Measurements from ENCODE around the gene TMEM229B.

TMEM229B gene

DNA sequence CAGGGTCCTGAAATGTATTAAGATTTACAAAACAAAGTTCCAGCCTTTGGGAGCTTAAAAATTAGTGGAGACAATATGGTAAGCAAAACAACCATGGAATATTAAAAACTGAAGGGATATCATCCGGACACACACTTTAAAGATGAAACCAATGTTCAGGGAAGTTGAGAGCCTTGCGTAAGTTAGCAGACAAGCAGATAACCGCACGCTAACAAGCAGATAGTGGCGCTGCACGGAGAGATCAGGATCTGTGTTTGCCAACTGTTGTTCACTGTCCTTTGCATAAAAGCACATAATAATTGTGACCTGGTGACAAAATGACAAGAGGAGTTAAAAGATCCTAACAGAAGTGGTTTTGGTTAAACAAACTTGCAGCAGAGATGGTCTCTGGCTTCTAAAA, 14.3 kb upstream of the TMEM229B start:
- no peak overlapping the region for H3K4me3 ChIP-seq (ENCODE audit: low read length in 2 of 2)
- H3K4me1 ChIP-seq (ENCODE audit: control insufficient read depth in 2 of 2, insufficient read depth in 2 of 2, low read length in 2 of 2): no peaks in the 10 kb centered on the region
- H3K27me3 ChIP-seq (ENCODE audit: control insufficient read depth in 2 of 2, insufficient read depth in 2 of 2, low read length in 2 of 2): no peaks in the 10 kb centered on the region
- H3K9me3 ChIP-seq (ENCODE audit: control insufficient read depth in 2 of 2, low read length in 2 of 2): no peaks in the 10 kb centered on the region
- no peaks in the 10 kb centered on the region for H3K36me3 ChIP-seq (ENCODE audit: control insufficient read depth in 2 of 2, insufficient read depth in 2 of 2, low read length in 2 of 2)
- no peak overlapping the region for H3K27ac ChIP-seq (ENCODE audit: low read depth in 2 of 2, low read length in 2 of 2)
- no peak overlapping the region for H3K9ac ChIP-seq (ENCODE audit: low read depth in 1 of 2, low read length in 2 of 2)

DNA sequence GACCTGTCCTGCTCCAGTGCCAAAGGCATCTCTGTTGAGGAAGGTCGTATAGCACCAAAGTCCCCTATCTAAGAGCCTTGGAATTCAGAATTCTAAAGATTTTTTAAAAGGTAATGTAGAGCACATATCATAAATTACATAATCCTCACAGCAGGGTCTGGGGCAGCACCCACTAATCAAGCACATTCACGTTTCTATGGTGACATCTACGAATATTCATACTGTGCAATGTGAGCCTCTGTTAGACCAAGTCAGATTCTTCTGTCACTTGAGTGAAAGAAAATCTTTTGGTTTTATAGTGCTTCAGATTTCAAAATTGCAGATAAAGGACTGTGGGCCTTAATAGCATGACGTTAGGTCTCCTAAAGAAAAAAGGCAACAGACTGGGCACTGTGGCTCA, 13.1 kb upstream of the TMEM229B start:
- no peak overlapping the region for H3K27ac ChIP-seq (ENCODE audit: low read depth in 2 of 2, low read length in 2 of 2)
- H3K36me3 ChIP-seq (ENCODE audit: control insufficient read depth in 2 of 2, insufficient read depth in 2 of 2, low read length in 2 of 2): no peaks in the 10 kb centered on the region
- no peak overlapping the region for H3K9ac ChIP-seq (ENCODE audit: low read depth in 1 of 2, low read length in 2 of 2)

DNA sequence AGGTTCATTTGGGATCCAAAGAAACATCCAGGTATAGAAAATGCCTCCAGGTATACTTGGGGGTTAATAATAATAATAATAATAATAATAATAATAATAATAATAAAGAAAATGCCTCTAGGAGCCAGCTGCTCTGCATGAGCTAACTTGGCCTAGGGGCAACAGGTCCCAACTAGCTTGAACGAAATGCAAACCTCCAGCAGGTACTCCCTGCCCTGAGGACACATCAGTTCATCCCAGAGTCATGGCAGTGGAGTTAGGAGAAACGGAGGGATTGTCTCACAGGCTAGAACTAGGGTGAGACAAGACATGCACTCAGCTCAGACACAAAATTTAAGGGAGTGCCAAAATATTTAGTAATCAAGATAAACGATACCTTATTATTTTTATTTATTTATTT, 12.5 kb upstream of the TMEM229B start:
- H3K9ac ChIP-seq (ENCODE audit: low read depth in 1 of 2, low read length in 2 of 2): no peak overlapping the region
- H3K36me3 ChIP-seq (ENCODE audit: control insufficient read depth in 2 of 2, insufficient read depth in 2 of 2, low read length in 2 of 2): no peaks in the 10 kb centered on the region
- no peaks in the 10 kb centered on the region for H3K9me3 ChIP-seq (ENCODE audit: control insufficient read depth in 2 of 2, low read length in 2 of 2)
- no peak overlapping the region for H3K27ac ChIP-seq (ENCODE audit: low read depth in 2 of 2, low read length in 2 of 2)
- H3K4me3 ChIP-seq (ENCODE audit: low read length in 2 of 2): no peak overlapping the region
- no peaks in the 10 kb centered on the region for H3K27me3 ChIP-seq (ENCODE audit: control insufficient read depth in 2 of 2, insufficient read depth in 2 of 2, low read length in 2 of 2)
- no peaks in the 10 kb centered on the region for H3K4me1 ChIP-seq (ENCODE audit: control insufficient read depth in 2 of 2, insufficient read depth in 2 of 2, low read length in 2 of 2)

More for the DNA sequence above, 13.1 kb upstream of the TMEM229B start:
- H3K27me3 ChIP-seq (ENCODE audit: control insufficient read depth in 2 of 2, insufficient read depth in 2 of 2, low read length in 2 of 2): no peaks in the 10 kb centered on the region
- H3K4me1 ChIP-seq (ENCODE audit: control insufficient read depth in 2 of 2, insufficient read depth in 2 of 2, low read length in 2 of 2): no peaks in the 10 kb centered on the region
- no peaks in the 10 kb centered on the region for H3K9me3 ChIP-seq (ENCODE audit: control insufficient read depth in 2 of 2, low read length in 2 of 2)
- no peak overlapping the region for H3K4me3 ChIP-seq (ENCODE audit: low read length in 2 of 2)

DNA sequence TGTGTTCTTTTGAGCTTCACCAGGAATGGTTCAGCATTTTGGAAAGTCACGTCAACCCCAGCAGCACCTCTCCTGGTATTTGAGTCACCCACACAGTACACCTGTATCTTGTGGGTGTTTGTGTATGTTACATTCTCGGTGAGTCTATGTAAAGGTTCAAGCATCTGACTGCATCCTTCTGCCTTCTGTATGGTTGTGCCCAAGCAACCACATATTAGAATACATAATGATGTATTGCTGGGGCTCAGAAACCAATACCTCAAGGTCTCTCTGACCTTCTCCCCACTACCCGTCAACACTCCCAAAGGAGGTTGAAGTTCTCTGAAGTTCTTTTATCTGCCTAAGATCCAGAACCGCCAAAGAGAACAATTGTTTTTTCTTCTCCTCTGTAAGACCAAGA, 9.2 kb upstream of the TMEM229B start:
- H3K9me3 ChIP-seq (ENCODE audit: control insufficient read depth in 2 of 2, low read length in 2 of 2): peaks cover 5% of the 10 kb centered on the region in 2 donors
- no peak overlapping the region for H3K9ac ChIP-seq (ENCODE audit: low read depth in 1 of 2, low read length in 2 of 2)
- H3K36me3 ChIP-seq (ENCODE audit: control insufficient read depth in 2 of 2, insufficient read depth in 2 of 2, low read length in 2 of 2): no peaks in the 10 kb centered on the region
- H3K4me3 ChIP-seq (ENCODE audit: low read length in 2 of 2): no peak overlapping the region
- no peak overlapping the region for H3K27ac ChIP-seq (ENCODE audit: low read depth in 2 of 2, low read length in 2 of 2)
- no peaks in the 10 kb centered on the region for H3K4me1 ChIP-seq (ENCODE audit: control insufficient read depth in 2 of 2, insufficient read depth in 2 of 2, low read length in 2 of 2)
- H3K27me3 ChIP-seq (ENCODE audit: control insufficient read depth in 2 of 2, insufficient read depth in 2 of 2, low read length in 2 of 2): no peaks in the 10 kb centered on the region

- no peak overlapping the region for H3K9ac ChIP-seq (ENCODE audit: low read depth in 1 of 2, low read length in 2 of 2)
- H3K4me3 ChIP-seq (ENCODE audit: low read length in 2 of 2): no peak overlapping the region
These were observed 8.7 kb upstream of the TMEM229B start for GRCh38 chr14:67497216-67497615.

DNA sequence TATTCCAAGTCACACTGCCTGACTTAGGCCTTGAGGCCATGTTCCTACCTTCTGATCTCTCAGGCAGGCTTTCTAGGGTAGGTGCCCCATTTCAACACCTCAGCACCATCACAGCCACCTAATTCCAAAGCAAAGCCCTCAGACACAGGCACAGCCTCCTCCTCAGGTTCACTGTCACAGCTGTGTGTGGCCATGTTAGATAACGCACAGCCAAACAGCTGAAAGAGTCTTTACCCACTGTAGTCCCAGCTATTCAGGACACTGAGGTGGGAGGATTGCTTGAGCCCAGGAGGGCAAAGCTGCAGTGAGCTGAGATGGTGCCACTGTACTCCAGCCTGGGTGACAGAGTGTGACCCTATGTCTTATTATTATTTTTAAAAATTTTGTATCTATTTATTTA, 7.3 kb upstream of the TMEM229B start:
- peaks cover 5% of the 10 kb centered on the region in 2 donors for H3K9me3 ChIP-seq (ENCODE audit: control insufficient read depth in 2 of 2, low read length in 2 of 2)
- no peaks in the 10 kb centered on the region for H3K27me3 ChIP-seq (ENCODE audit: control insufficient read depth in 2 of 2, insufficient read depth in 2 of 2, low read length in 2 of 2)
- H3K4me1 ChIP-seq (ENCODE audit: control insufficient read depth in 2 of 2, insufficient read depth in 2 of 2, low read length in 2 of 2): no peaks in the 10 kb centered on the region
- no peak overlapping the region for H3K27ac ChIP-seq (ENCODE audit: low read depth in 2 of 2, low read length in 2 of 2)
- H3K36me3 ChIP-seq (ENCODE audit: control insufficient read depth in 2 of 2, insufficient read depth in 2 of 2, low read length in 2 of 2): no peaks in the 10 kb centered on the region
- no peak overlapping the region for H3K4me3 ChIP-seq (ENCODE audit: low read length in 2 of 2)
- no peak overlapping the region for H3K9ac ChIP-seq (ENCODE audit: low read depth in 1 of 2, low read length in 2 of 2)

More at GRCh38 chr14:67497216-67497615, 8.7 kb upstream of the TMEM229B start:
- no peaks in the 10 kb centered on the region for H3K36me3 ChIP-seq (ENCODE audit: control insufficient read depth in 2 of 2, insufficient read depth in 2 of 2, low read length in 2 of 2)
- no peaks in the 10 kb centered on the region for H3K27me3 ChIP-seq (ENCODE audit: control insufficient read depth in 2 of 2, insufficient read depth in 2 of 2, low read length in 2 of 2)
- H3K27ac ChIP-seq (ENCODE audit: low read depth in 2 of 2, low read length in 2 of 2): no peak overlapping the region
- H3K4me1 ChIP-seq (ENCODE audit: control insufficient read depth in 2 of 2, insufficient read depth in 2 of 2, low read length in 2 of 2): no peaks in the 10 kb centered on the region
- H3K9me3 ChIP-seq (ENCODE audit: control insufficient read depth in 2 of 2, low read length in 2 of 2): peaks cover 5% of the 10 kb centered on the region in 2 donors

DNA sequence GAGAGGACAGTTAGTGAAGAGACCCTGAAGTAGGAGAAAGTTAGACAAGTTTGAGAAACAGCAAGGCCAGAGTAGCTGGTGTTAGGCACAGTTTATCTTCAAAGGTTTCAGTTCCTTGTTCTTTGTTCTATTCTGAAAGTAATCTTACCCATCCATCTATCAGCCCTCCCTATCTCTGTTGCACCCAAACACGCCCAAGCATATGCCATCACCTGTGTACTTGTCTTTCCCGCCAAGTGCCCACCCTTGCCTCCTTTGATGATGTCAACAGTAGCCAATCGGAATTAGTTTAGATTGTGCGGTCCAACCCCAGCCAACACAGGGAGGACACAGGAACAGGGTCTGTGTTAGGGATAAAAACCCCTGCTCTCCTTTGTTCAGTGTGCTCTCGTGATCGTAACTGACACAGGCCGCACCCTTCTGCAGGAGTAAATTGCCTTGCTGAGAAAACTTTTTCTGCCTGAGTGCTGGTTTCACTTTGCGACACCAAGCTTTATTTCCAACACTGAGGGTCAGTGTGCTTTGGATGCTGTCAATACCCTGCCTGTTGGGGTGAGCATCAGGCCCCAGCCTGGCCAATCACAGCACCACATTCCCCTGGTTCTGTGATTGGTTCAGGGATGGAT, 4.7 kb upstream of the TMEM229B start:
- no peaks in the 10 kb centered on the region for H3K27me3 ChIP-seq (ENCODE audit: control insufficient read depth in 2 of 2, insufficient read depth in 2 of 2, low read length in 2 of 2)
- no peak overlapping the region for H3K4me3 ChIP-seq (ENCODE audit: low read length in 2 of 2)
- H3K27ac ChIP-seq (ENCODE audit: low read depth in 2 of 2, low read length in 2 of 2): no peak overlapping the region
- no peak overlapping the region for H3K9ac ChIP-seq (ENCODE audit: low read depth in 1 of 2, low read length in 2 of 2)
- peaks cover 5% of the 10 kb centered on the region in 2 donors for H3K9me3 ChIP-seq (ENCODE audit: control insufficient read depth in 2 of 2, low read length in 2 of 2)
- H3K4me1 ChIP-seq (ENCODE audit: control insufficient read depth in 2 of 2, insufficient read depth in 2 of 2, low read length in 2 of 2): peaks cover 9 to 10% of the 10 kb centered on the region in 2 donors
- H3K36me3 ChIP-seq (ENCODE audit: control insufficient read depth in 2 of 2, insufficient read depth in 2 of 2, low read length in 2 of 2): no peaks in the 10 kb centered on the region

- Histone ChIP-seq H3K9me3 (ENCODE audit: control insufficient read depth in 2 of 2, low read length in 2 of 2) (peaks cover 5% of the 10 kb centered on the region in 2 donors), H3K9ac (ENCODE audit: low read depth in 1 of 2, low read length in 2 of 2) (no peak overlapping the region), H3K27ac (ENCODE audit: low read depth in 2 of 2, low read length in 2 of 2) (no peak overlapping the region)
These were observed 4.0 kb upstream of the TMEM229B start for GRCh38 chr14:67492538-67492937.

GRCh38 chr14:67491741-67492507, 3.4 kb upstream of the TMEM229B start:
- no peak overlapping the region for H3K27ac ChIP-seq (ENCODE audit: low read depth in 2 of 2, low read length in 2 of 2)
- H3K4me3 ChIP-seq (ENCODE audit: low read length in 2 of 2): no peak overlapping the region
- no peaks in the 10 kb centered on the region for H3K36me3 ChIP-seq (ENCODE audit: control insufficient read depth in 2 of 2, insufficient read depth in 2 of 2, low read length in 2 of 2)
- no peak overlapping the region for H3K9ac ChIP-seq (ENCODE audit: low read depth in 1 of 2, low read length in 2 of 2)
- peaks cover 9 to 10% of the 10 kb centered on the region in 2 donors for H3K4me1 ChIP-seq (ENCODE audit: control insufficient read depth in 2 of 2, insufficient read depth in 2 of 2, low read length in 2 of 2)
- peaks cover 5% of the 10 kb centered on the region in 2 donors for H3K9me3 ChIP-seq (ENCODE audit: control insufficient read depth in 2 of 2, low read length in 2 of 2)
- no peaks in the 10 kb centered on the region for H3K27me3 ChIP-seq (ENCODE audit: control insufficient read depth in 2 of 2, insufficient read depth in 2 of 2, low read length in 2 of 2)

More at GRCh38 chr14:67492538-67492937, 4.0 kb upstream of the TMEM229B start:
- Histone ChIP-seq H3K27me3 (ENCODE audit: control insufficient read depth in 2 of 2, insufficient read depth in 2 of 2, low read length in 2 of 2) (no peaks in the 10 kb centered on the region), H3K36me3 (ENCODE audit: control insufficient read depth in 2 of 2, insufficient read depth in 2 of 2, low read length in 2 of 2) (no peaks in the 10 kb centered on the region), H3K4me3 (ENCODE audit: low read length in 2 of 2) (no peak overlapping the region), H3K4me1 (ENCODE audit: control insufficient read depth in 2 of 2, insufficient read depth in 2 of 2, low read length in 2 of 2) (peaks cover 9 to 10% of the 10 kb centered on the region in 2 donors)

DNA sequence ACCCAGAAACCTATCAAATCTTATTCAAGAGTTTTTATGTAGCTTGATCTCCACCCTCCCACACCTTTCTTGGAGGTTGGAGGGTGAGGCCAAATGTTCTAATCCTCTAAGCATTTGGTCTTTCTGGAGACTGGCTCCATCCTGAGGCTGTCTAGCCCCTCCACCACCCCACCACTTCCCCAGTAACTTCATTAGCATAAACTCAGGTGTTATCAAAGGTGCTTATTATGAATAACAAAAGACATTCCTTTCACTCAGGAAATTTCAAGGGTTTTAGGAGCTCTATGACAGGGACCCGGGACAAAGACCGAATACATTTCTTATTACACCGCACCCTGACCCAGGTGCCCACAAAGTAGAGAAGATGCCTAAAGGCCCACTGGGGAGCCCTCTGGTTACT, 2.8 kb upstream of the TMEM229B start:
- no peak overlapping the region for H3K9ac ChIP-seq (ENCODE audit: low read depth in 1 of 2, low read length in 2 of 2)
- H3K36me3 ChIP-seq (ENCODE audit: control insufficient read depth in 2 of 2, insufficient read depth in 2 of 2, low read length in 2 of 2): peaks cover 0 to 3% of the 10 kb centered on the region in 2 donors
- H3K4me1 ChIP-seq (ENCODE audit: control insufficient read depth in 2 of 2, insufficient read depth in 2 of 2, low read length in 2 of 2): peaks cover 9 to 10% of the 10 kb centered on the region in 2 donors
- no peak overlapping the region for H3K27ac ChIP-seq (ENCODE audit: low read depth in 2 of 2, low read length in 2 of 2)
- H3K4me3 ChIP-seq (ENCODE audit: low read length in 2 of 2): no peak overlapping the region
- H3K27me3 ChIP-seq (ENCODE audit: control insufficient read depth in 2 of 2, insufficient read depth in 2 of 2, low read length in 2 of 2): no peaks in the 10 kb centered on the region
- H3K9me3 ChIP-seq (ENCODE audit: control insufficient read depth in 2 of 2, low read length in 2 of 2): peaks cover 5% of the 10 kb centered on the region in 2 donors

All from mucosa of rectum (tissue), 2 donors.